Non-pigmented ciliary epithelial cell (primary cell): ENCODE results near the gene HNRNPA1.
A peak's percentile ranks its signal among the peaks of the same experiment; 100 is the strongest.
"Not testable (repeated sequence)": the region's sequence is repeated elsewhere in the genome, so short reads cannot be mapped to it uniquely, and the experiment has no call there.

Experiments used
- DNase-seq: peaks from one replicate; pipeline ENCODE4 v3.0.0-alpha.2; 2010; ENCODE audit warnings: low read depth

The HNRNPA1 gene

DNA sequence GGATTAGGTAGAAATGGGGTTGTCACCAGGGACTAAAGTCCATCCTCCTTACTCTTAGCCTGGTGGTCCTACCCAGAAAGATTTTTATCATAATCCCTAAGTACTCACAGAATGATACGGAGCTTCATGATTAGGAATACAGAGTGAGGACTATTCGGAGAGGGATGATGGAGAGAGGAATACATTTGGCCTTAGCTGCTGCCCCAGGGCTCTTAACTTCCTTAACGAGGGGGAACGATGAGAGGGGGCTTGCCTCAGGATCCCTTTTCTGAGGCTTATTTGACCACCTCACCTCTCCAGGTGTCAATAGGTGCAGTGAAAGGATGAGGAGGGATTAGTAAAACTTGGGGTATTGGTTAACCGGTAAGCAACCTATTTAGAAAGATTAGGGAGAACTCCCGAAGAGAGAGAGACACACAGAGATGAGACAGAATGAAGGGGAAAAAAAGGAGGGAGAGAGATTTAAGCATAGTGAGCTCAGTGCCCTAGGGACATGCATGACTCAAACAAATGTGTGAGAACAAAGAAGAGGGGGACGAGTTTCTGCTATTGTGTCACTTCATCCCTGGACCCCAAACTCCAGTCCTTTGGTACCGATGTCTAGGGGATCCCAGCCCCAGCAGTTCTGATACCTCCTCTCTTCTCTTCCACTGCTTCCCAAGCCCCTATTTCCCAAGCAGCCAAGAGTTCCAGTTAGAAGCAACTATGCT lies 19.1 kb downstream of the HNRNPA1 start:
- DNase-seq: no peak

DNA sequence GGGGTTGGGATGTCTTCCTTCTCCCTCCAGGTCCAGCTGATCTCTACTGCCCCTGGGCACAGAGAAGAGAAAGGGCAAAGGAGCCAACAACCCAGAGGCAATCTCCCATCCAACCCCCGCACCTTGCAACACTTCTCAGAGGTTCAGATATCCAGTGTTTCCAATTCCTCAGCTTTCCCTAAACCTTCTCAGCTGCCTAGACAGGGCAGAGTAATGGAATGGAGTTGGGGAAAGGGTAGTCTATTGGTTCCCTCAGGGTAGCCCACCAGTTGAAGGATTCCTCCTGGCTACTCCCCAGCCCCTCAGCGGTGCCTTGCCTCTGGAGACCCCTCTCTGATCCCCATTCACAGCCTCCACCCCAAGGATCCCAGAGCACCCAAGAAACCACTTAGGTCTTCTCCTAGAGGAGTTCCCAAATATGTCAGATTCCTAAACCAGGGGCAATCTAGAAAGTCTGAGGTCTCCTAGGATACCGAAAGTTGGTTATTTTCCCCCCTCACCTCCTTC lies 19.8 kb downstream of the HNRNPA1 start:
- DNase-seq: no peak

- no peak for DNase-seq
Measured at GRCh38 chr12:54300732-54301427, 20.4 kb downstream of the HNRNPA1 start, which contains the start of gene NFE2. Gene NFE2 (minus strand): TSS chr12:54301015. CDS start chr12:54295248, 5,767 bp downstream.

DNA sequence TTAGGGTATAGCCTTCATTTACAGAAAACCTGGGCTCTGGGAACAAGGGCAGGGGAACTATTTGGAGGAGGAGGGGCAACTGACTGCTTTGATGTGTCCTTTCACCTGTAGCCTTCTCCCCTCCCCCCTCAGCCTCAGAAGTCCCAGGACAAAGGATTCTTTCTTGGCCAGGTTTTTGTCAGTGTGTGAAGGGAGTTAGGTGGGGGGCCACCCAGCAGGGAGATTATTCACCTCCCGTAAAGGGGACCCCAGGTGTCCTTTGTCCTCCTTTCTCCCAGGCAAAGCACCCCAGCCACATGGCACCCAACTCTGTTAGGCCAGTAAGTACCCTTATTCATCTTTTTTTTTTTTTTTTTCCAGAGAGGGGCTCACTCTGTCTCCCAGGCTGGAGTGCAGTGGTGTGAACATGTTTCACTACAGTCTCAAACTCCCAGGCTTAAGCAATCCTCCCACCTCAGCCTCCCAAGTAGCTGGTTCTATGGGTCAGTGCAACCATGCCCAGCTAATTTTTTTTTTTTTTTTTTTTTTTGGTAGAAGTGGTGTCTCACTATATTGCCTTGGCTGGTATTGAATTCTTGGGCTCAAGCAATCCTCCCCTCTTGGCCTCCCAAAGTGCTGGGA lies 21.0 kb downstream of the HNRNPA1 start:
- DNase-seq: no peak

DNA sequence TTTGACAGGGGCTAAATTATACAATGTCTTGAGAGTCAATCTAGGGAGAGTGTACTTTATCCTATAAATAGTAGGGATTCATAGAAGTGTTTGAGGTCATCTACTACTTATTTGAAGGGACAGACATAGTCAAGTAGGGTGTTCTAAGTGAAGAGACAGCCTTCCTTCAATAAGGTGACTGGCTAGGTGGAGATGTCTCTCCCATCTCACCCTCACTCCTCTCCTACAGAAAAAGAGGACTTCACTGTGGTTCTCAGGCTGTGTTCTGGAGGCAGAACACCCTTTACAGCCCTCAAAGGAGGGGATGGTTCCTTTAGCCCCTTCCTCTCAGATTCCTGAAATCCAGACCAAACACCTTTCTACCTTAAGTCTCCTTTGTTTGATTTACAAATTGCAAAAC lies 23.1 kb downstream of the HNRNPA1 start:
- DNase-seq: no peak

DNA sequence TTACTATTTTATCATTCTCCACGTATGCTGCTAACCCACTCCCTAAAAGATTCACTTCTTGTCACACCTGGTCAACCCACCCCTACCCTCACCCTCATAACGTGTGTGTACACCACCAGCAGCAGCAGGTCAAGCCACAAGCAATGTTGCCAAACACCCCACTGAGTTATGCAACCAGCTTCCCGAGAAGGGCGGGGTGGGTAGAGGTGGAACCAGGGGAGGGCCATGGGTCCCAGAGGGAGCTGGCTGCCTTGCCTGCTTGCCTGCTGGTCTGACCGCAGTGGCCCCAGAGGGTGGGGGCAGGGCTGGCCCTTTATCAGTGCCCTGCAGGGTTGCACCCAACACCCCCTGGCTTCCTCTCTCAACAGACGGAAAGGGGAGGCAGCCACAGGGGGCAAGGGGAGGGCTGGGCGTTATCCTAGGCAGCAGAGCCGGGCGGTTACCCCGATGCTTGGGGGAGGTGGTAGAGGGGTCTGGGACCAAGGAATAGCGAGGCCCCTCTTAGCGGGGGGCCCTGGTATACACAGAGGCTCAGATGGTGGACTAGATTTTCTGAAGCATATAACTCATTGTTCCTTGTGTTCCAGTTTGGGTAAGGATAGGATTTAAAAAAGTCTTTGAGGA lies 23.8 kb downstream of the HNRNPA1 start:
- no peak for DNase-seq

DNA sequence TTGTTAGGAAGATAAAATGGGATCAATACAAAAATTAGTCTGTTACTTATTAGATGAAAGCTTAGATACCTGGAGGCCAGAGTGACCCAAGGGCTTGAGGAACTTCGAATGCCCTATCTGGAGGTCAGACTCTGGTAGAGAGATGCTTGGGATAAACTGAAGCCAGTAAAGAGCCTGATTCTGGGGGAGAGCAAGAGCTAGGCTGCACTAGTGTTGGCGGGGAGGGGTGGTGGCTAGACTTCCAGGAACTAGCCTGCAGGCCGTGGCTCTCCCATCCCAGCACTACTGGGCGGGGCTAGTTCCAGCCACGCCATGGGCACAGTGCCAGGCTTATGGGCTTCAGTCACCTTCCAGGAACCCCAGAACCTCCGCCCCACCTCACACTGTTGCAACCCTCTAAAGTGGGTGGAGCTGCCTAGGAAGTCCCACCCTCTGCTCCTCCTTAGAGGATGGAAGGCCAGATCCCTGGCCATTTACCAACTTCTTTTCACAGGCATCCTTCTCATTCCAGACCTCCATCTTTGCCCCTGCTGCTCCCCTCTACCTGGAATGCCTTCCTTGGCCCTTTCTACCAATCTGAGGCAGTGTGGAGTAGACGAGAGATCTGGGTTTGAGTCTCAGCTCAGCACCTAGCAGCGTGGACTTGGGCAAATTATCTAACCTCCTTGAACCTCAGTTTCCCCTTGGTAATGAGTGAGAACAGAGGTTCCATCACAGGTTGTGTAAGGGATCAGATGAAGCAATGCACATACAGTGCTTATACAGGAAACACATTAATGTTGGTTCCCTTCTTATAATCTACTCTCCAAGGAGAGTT lies 26.6 kb downstream of the HNRNPA1 start:
- DNase-seq: no peak

- no peak for DNase-seq
Measured at GRCh38 chr12:54311051-54311450, 30.5 kb downstream of the HNRNPA1 start.

- DNase-seq: not testable (repeated sequence)
Measured at GRCh38 chr12:54312309-54312708, 31.8 kb downstream of the HNRNPA1 start.

GRCh38 chr12:54321363-54321762 lies 40.8 kb downstream of the HNRNPA1 start:
- DNase-seq: no peak

GRCh38 chr12:54324617-54325441 lies 44.3 kb downstream of the HNRNPA1 start, which contains the start of gene COPZ1:
Gene COPZ1 (plus strand): TSS chr12:54325131. CDS start chr12:54325164, 33 bp downstream.
- DNase-seq: peak; percentile 99

DNA sequence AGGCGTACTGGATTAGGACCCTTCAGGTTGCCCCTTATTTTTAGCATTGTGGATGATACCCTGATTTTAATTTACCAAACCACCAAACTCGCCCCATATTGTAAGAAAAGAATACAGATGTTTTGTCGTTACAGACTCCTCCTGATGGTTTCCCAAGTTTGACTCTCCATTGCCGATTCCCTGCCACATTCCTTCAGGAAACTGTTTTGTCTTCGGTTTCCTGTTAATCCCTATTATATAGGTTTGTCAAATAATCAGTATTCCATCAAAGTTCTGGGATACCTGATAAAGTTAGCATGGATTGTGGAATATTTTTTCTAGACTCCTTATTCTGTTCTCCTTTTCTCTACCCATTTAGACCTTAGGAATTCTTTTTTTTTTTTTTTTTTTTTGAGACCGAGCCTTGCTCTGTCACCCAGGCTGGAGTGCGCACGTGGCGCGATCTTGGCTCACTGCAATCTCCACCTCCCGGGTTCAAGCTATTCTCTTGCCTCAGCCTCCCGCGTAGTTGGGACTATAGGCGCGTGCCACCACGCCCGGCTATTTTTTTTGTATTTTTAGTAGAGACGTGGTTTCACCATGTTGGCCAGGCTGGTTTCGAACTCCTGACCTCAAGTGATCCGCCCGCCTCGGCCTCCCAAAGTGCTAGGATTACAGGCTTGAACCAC lies 45.0 kb downstream of the HNRNPA1 start:
- not testable (repeated sequence) for DNase-seq

- no peak for DNase-seq
Measured at GRCh38 chr12:54328595-54329337, 48.2 kb downstream of the HNRNPA1 start.

GRCh38 chr12:54329759-54330158 lies 49.2 kb downstream of the HNRNPA1 start:
- no peak for DNase-seq

GRCh38 chr12:54330442-54330841 lies 49.9 kb downstream of the HNRNPA1 start:
- DNase-seq: no peak

GRCh38 chr12:54331461-54331860 lies 50.9 kb downstream of the HNRNPA1 start:
- no peak for DNase-seq

GRCh38 chr12:54333420-54334034 lies 53.0 kb downstream of the HNRNPA1 start:
- no peak for DNase-seq
